ENCODE results near the gene TOP3A.
"Not testable (repeated sequence)": the region's sequence is repeated elsewhere in the genome, so short reads cannot be mapped to it uniquely, and the experiment has no call there.

Gene TOP3A

DNA sequence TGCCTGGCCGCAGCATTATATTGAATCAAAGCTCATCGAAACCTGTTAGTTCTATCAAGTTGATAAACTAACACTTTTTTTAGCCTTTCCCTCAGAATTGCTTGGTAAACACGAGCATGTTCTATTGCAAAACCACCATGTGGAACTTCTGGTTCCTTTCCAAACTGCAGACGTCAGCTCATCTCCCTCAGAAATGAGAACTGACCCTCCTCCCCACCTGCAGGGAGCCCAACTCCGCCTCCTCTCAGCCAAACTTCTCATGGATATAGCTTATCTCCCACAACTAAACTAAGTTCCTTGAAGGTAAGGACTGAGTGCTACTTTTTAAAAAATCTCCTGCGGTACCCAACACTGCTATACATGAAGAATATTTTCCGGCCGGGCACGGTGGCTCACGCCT lies 41.8 kb upstream of the TOP3A start:
- TF ChIP-seq, protein P1, sequence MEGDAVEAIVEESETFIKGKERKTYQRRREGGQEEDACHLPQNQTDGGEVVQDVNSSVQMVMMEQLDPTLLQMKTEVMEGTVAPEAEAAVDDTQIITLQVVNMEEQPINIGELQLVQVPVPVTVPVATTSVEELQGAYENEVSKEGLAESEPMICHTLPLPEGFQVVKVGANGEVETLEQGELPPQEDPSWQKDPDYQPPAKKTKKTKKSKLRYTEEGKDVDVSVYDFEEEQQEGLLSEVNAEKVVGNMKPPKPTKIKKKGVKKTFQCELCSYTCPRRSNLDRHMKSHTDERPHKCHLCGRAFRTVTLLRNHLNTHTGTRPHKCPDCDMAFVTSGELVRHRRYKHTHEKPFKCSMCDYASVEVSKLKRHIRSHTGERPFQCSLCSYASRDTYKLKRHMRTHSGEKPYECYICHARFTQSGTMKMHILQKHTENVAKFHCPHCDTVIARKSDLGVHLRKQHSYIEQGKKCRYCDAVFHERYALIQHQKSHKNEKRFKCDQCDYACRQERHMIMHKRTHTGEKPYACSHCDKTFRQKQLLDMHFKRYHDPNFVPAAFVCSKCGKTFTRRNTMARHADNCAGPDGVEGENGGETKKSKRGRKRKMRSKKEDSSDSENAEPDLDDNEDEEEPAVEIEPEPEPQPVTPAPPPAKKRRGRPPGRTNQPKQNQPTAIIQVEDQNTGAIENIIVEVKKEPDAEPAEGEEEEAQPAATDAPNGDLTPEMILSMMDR (IDR thresholded peaks at IDR 0.05; ENCODE audit: borderline replicate concordance, insufficient read depth, low read depth, low read length) = no peak
- no peak overlapping the region for H3K4me3 ChIP-seq (ENCODE audit: low read depth, low read length)

DNA sequence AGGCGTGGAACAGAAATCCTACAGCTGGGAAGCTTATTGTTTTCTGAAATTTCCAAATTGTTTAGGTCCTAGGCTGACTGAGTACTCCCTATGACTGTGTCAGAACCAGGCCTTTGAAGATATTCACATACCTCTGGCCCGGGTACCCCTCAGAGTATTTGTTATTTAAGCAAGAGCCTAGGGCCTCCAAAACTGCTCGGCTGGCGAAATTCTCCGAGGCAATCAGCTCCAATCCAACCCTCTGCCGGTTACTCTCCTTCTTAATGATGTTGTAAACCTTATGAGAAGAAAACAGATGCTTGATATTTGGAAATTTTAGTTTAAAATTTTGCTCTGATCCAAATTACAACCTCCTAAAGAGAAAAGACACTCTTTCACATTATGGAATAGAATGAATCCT lies 38.7 kb upstream of the TOP3A start:
- TF ChIP-seq, protein P1 (IDR thresholded peaks at IDR 0.05; ENCODE audit: borderline replicate concordance, insufficient read depth, low read depth, low read length) = no peak
- no peak overlapping the region for H3K4me3 ChIP-seq (ENCODE audit: low read depth, low read length)

DNA sequence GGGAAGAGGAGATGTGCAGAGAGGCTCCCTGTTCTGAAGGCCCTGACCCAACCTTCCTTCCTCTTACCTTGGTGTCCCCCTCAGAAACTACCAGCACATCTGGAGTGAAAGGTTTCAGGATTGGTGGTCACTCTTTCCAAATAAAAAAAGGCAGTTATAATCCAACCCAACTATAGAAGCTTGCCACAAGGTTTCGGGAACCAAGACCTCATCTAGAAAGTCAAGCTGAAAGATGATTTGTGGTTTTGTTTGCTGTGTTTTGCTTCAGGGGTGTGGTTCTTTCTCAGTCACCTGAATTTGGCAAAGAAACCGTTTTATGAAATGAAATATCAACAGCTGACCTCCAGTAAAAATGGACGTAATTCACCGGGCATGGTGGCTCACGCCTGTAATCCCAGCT lies 29.2 kb upstream of the TOP3A start:
- H3K4me3 ChIP-seq (ENCODE audit: low read depth, low read length) = no peak overlapping the region

DNA sequence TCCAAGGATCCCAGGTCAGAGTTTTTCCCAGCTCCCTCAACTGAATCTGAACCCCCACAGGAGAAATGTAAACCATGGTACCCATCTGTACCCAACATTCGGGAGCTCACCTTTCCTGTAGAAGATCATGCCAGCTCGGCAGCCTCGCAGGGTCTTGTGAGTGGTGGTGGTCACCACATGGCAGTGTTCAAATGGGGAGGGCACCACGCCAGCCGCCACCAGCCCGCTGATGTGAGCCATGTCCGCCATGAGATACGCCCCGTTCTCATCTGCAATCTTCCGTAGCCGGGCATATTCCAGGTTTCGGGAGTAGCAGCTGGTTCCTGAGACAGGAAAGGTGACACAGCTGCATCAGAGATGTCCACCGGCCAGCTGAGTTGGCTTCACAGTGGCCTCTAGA lies 25.1 kb upstream of the TOP3A start:
- TF ChIP-seq, protein P1 (IDR thresholded peaks at IDR 0.05; ENCODE audit: borderline replicate concordance, insufficient read depth, low read depth, low read length) = no peak
- no peak overlapping the region for H3K4me3 ChIP-seq (ENCODE audit: low read depth, low read length)

More for the DNA sequence above, 29.2 kb upstream of the TOP3A start:
- TF ChIP-seq, protein P1 (IDR thresholded peaks at IDR 0.05; ENCODE audit: borderline replicate concordance, insufficient read depth, low read depth, low read length) = no peak

DNA sequence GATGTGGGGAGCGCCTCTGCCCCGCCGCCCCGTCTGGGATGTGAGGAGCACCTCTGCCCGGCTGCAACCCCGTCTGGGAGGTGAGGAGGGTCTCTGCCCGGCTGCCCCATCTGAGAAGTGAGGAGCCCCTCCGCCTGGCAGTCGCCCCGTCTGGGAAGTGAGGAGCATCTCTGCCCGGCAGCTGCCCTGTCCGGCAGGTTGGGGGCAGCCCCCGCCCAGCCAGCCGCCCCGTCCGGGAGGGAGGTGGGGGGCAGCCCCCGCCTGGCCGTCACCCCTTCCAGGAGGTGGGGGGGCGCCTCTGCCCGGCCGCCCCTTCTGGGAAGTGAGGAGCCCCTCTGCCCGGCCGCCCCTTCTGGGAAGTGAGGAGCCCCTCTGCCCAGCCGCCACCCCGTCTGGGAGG lies 23.4 kb upstream of the TOP3A start:
- H3K4me3 ChIP-seq (ENCODE audit: low read depth, low read length) = not testable (repeated sequence)

DNA sequence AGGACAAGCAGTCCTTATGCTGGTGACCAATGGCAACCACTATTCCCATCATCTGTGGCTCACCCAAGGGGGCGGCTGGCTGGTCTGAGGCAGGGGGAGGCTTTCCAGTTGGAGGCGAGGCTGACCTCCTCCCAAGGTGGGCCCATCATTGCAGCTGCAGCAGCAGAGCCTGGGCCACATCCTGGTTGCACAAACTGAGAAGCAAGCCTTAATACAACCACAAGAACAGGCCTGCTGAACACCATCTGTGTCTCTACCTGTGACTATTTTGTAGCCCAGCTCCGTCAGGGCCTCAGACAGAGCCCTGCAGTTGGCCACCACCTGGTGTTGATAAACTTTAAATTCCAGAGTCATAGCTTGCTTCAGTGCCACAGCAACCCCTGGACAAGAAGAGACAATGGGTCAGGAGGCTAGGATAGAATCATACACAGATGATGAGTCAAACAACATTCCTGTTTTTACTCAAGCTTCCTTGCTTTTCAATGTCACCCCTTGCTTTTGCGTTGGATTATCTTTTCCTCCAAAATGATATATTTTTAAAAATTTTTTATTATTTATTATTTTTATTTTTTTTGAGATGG lies 18.2 kb upstream of the TOP3A start:
- TF ChIP-seq, protein P1 (IDR thresholded peaks at IDR 0.05; ENCODE audit: borderline replicate concordance, insufficient read depth, low read depth, low read length) = no peak
- no peak overlapping the region for H3K4me3 ChIP-seq (ENCODE audit: low read depth, low read length)

DNA sequence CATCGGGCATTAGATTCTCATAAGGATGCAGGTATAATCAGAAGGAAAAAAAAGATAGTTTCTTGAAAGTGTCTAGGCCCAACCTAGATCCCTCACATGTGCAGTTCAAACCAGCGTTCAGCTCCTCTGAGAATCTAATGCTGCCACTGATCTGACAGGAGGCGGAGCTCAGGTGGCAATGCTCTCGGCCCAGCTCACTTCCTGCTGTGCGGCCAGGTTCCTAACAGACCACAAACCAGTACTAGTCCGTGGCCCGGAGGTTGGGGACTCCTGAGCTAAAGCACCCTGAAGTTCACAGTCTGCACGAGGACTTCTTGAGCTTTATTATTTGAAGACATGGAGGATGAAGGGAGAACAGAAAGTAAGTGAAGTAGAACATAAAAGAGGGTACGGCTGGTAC lies 17.1 kb upstream of the TOP3A start:
- TF ChIP-seq, protein P1 (IDR thresholded peaks at IDR 0.05; ENCODE audit: borderline replicate concordance, insufficient read depth, low read depth, low read length) = no peak
- H3K4me3 ChIP-seq (ENCODE audit: low read depth, low read length) = no peak overlapping the region

Data from GM12875 (cell line).